GM23338 (cell line): ENCODE results near the gene IQGAP2.

Experiments
- CREB1 ChIP-seq: fragments of 250-450 bp; sonication (Bioruptor Pico); IDR thresholded peaks from 2 replicates; pipeline ENCODE4 v1.5.0; 2020; ENCODE audit warnings: low read depth, mild to moderate bottlenecking, moderate library complexity
- CTCF ChIP-seq, 2 experiments: fragments of 200-600 bp in 1 of 2; sonication (generic) in 1 of 2; conservative IDR thresholded peaks; 2 replicates each; pipeline versions ENCODE4 v1.5.1 to v1.6.1; 2016 to 2017; ENCODE audit warnings: antibody characterized with exemption in 2 of 2, low read depth in 2 of 2, mild to moderate bottlenecking in 2 of 2, moderate library complexity in 1 of 2
- ETS1 ChIP-seq: IDR thresholded peaks from 2 replicates; pipeline ENCODE4 v1.6.1; 2016; ENCODE audit warnings: antibody characterized with exemption
- EZH2 ChIP-seq: fragments of 200-600 bp; sonication (generic); IDR thresholded peaks from one replicate; pipeline ENCODE4 v1.8.0; 2017; ENCODE audit warnings: antibody characterized with exemption, mild to moderate bottlenecking, low read depth; ENCODE audit not compliant: unreplicated experiment
- EZH2phosphoT487 ChIP-seq: fragments of 200-600 bp; sonication (generic); IDR thresholded peaks from one replicate; pipeline ENCODE4 v1.8.1; 2018; ENCODE audit warnings: antibody characterized with exemption; ENCODE audit not compliant: unreplicated experiment
- JUNB ChIP-seq: IDR thresholded peaks from one replicate; pipeline ENCODE4 v1.6.1; 2016; ENCODE audit warnings: antibody characterized with exemption; ENCODE audit not compliant: unreplicated experiment
- NANOG ChIP-seq: IDR thresholded peaks from 2 replicates; pipeline ENCODE4 v1.6.1; 2016; ENCODE audit warnings: antibody characterized with exemption, borderline replicate concordance
- POLR2AphosphoS5 ChIP-seq: IDR thresholded peaks from 2 replicates; pipeline ENCODE4 v1.6.1; 2016; ENCODE audit warnings: antibody characterized with exemption, low read depth
- REST ChIP-seq: IDR thresholded peaks from one replicate; pipeline ENCODE4 v1.6.1; 2018; ENCODE audit warnings: antibody characterized with exemption; ENCODE audit not compliant: unreplicated experiment
- ZNF114 ChIP-seq: fragments of 250-450 bp; sonication (Bioruptor Pico); IDR thresholded peaks from 2 replicates; pipeline ENCODE4 v1.5.0; 2020; ENCODE audit warnings: mild to moderate bottlenecking, moderate library complexity
- ZNF462 ChIP-seq: fragments of 250-450 bp; sonication (Bioruptor Pico); IDR thresholded peaks from 2 replicates; pipeline ENCODE4 v1.5.0; 2020; ENCODE audit warnings: mild to moderate bottlenecking, moderate library complexity

GRCh38 chr5:76547242-76547890 is 144.3 kb downstream of the IQGAP2 start:
- TF ChIP-seq CREB1 (CRISPR knock-in tag) (no peak), EZH2 (no peak), CTCF (conservative IDR thresholded peaks at IDR 0.05; ENCODE audit: low read depth in 2 of 2) (no peak), REST (no peak), ETS1 (no peak), ZNF114 (no peak), NANOG (no peak), ZNF462 (CRISPR knock-in tag) (no peak), POLR2AphosphoS5 (no peak), EZH2phosphoT487 (no peak), JUNB (no peak)
